Fibroblast of skin of scalp (primary cell): Measurements from ENCODE around the gene RNF157.
A peak's percentile ranks its signal among the peaks of the same experiment; 100 is the strongest.

Experiments
- DNase-seq: peaks from one replicate; pipeline ENCODE4 v3.0.0-alpha.2; 2013

RNF157 gene

GRCh38 chr17:76139801-76140660 is 100.3 kb downstream of the RNF157 start:
- no peak for DNase-seq

DNA sequence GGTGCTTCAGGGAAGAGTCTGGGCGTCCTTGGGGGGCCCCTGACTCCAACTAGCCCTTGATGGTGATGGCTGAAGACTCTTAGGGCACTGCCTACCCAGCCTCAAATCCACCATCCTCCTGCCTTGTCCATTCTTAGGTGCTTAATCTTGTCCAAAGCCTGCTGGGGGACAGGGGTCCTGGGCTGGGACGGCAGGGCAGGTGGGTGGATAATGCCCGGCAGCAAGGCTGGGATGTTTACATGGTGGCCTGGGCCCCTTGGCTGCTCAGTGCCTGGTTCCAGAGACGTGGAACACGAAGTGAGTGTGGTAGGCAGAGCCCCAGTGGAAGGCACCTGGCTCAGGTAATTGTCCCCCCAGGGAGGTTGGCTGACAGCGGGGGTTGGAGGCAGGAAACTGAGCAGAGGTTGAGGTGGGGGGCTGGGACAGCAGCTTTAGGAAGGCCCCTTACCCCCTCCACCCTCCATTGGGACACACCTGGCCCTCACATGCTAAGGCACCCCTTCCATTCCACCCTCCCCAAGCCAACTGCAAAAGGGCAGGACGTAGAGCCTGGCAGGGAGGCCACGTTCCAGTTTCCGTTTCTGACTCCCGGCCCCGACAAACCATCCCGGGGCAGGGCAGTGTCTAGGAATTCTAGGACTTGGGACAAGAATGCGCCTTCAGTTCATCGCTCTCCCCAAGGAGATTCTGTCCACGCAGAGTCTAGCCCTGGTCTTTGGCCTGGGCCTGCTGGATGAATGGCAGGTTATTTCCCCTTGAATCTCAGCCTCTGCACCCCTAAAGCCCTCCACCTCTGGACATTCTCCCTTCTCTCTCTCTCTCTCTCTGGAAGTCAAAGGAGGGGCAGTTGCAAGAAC is 101.2 kb downstream of the RNF157 start:
- DNase-seq = no peak

DNA sequence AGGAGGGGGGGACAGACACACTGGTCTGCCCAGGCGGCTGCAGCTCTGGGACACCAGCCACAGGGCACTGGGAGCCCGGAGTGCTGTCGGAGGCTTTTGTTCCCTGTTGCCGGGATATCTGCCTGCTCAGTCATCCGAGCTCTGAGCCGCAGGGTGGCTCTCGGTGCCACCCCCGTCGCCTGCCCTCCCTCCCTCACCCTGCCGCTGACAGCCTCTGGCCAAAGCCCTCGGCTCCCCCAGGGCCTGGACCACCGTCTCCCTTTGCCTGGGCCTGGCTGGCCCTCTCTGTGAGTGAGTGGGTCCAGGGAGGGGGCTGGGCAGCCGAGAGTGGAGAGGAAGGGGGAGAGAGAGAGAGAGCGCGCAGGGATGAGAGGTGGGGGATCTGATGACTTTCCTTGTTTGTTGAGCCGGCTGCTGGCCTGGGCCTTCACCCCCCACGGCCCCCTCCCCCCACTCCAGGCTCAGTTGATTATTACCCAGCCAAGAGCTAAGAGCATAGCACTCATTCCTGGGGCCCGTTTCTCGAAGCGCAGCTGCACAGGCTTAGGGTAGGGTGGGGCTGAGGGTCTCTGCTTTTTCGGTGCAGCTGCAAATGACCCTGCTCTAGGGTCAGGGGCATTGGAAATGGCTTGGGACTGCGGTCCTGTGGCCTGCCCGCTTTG is 101.9 kb downstream of the RNF157 start:
- DNase-seq = no peak

- DNase-seq = no peak
These were observed 102.7 kb downstream of the RNF157 start for GRCh38 chr17:76137351-76138233.

DNA sequence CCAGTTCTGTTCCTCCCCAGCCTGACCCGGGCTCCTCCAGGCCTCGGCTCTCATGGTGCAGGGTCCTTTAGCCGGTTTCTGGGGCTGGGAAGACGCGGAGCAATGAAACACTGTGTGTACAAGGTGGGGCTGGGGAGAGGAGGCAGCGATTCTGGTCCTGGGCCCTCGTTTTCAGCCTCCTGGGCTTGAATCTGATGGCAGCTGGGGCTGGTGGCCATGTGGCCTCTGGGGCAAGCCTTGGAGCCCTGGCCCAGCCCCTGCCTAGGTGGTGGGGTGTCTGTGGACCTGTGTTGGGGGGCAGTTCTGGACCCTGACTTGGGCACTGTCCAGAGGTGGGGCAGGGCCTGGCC is 103.3 kb downstream of the RNF157 start:
- DNase-seq = no peak

- DNase-seq = no peak
These were observed 103.9 kb downstream of the RNF157 start for GRCh38 chr17:76136276-76137000.

DNA sequence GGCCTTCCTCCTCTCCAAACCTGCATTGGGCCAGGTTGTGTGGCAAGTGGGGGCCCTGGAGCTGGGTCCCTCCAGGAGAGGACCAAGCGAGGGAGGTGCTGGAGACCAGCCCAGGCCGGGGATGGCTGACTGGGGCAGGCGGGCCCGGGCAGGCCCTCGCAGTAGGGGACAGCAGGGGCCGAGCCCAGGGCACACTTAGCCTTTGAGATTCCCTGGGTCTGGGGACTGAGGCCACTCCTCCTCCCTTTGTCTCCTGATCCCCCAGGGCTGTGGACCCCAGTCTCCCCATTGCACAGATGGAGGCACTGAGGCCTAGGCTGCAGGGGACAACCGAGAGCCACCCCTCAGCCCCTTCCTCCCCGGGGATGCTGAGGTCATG is 104.5 kb downstream of the RNF157 start:
- no peak for DNase-seq

DNA sequence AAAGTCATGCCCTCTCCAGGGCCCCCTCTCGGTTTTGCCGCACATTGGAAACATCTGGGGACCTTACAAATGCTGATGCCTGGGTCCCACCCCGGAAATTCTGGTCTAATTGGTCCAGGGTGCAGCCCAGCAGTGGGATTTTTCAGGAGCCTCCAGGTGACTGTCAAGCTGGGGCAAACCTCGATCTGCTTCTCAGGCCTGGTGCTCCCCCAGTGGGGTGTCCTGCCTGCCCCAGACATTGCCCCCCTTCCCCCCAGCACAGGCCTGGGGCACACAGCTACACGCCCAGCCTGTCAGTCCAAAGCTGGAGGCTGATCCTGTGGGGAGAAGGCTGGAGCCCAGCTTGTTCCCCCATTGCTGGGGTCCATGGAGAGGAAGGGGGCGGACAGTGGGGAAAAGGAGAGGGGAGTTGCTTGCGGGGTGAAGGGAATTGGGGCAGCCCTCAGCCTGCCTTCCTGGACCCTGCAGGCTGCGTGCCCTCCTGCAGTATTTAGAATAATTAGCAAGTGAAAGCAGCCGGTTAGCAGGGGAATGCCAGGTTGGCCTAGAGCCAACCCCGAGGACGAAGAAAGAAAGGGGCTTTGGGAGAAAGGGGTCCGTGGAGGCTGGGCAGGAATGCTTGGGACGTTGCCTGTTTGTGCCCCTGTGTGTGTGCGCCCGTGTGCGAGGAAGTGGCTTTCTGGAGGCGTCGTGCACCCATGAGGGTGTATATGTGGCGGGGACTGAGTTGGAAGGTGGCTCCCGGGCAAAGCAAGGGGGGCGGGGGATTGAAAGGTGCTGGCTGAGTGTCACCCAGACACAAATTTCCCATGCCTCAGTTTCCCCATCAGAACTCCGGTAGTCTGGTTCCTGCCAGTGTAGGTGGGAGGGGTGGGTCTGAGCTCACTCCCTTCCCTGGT is 105.1 kb downstream of the RNF157 start:
- DNase-seq = no peak

GRCh38 chr17:76132574-76133338 is 107.5 kb downstream of the RNF157 start:
- DNase-seq = no peak

- no peak for DNase-seq
These were observed 108.4 kb downstream of the RNF157 start for GRCh38 chr17:76131692-76132573.

DNA sequence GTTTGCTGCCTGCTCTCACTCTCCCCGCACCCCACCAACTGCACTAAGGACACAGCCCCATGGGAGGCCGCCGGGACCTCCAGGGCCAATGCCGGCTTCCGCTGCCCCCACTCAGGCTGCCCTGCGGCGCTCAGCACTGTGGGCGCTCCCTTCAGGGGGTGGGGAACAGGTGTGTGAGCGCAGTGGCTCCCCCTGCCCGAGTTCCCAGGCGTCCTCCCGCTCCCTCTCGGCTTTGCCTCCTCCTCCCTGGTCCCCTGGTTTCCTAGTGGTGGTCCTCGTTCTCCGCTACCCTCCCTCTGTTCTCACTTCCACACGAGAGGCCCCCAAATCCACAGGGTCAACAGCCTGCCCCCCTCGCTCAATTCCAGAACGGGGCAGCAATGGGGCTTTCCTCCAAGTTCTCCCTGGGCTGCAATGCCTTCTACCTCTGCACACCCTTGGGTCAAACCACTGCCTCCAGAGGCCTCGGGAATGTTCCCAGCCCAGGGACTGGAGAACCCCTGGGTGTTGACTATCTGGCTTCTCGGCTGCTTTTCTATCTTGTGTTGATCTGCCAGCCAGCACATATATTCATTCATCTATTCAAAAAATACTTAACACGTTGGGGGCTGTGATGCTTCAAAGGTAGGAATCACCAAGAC is 109.1 kb downstream of the RNF157 start:
- DNase-seq = no peak

DNA sequence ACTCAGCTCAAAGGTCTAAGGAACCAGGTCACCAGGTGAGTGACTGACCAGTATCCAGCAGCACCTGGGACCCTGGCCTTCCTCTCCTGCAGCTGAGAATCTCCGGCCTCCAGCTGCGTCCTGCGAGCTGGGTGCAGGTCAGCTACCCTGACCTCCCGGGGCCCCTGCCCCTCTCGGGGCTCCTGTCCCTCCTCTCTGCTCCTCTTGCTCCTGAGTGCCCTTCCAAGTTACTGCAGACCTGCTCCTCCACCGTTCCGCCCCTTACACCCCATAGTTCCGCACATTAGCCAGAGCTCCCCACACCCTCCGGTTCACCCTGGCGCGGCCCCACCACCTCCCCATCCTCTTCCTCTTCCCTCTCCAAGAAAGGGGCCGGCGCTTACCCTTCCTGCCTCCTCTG is 109.8 kb downstream of the RNF157 start:
- DNase-seq = no peak

DNA sequence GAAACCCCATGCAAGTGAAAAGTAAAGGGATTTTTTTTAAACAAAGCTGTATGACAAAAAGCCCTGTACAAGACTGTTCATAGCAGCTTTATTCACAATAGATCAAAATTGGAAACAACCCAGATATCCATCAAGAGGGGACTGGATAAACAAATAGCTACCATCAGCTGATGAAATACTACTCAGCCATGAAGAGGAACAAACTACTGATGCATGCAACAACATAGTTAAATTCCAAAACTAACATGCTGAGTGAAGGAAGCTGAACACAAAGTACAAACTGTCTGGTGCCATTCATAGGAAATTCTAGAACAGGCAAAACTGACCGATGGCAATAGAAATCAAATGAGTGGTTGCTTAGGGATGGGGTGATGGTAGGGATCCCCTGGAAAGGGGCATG is 114.4 kb downstream of the RNF157 start:
- no peak for DNase-seq

GRCh38 chr17:76125391-76125675 is 115.0 kb downstream of the RNF157 start:
- DNase-seq = no peak

- peak; percentile 20 for DNase-seq
These were observed 115.5 kb downstream of the RNF157 start for GRCh38 chr17:76124582-76125390.

DNA sequence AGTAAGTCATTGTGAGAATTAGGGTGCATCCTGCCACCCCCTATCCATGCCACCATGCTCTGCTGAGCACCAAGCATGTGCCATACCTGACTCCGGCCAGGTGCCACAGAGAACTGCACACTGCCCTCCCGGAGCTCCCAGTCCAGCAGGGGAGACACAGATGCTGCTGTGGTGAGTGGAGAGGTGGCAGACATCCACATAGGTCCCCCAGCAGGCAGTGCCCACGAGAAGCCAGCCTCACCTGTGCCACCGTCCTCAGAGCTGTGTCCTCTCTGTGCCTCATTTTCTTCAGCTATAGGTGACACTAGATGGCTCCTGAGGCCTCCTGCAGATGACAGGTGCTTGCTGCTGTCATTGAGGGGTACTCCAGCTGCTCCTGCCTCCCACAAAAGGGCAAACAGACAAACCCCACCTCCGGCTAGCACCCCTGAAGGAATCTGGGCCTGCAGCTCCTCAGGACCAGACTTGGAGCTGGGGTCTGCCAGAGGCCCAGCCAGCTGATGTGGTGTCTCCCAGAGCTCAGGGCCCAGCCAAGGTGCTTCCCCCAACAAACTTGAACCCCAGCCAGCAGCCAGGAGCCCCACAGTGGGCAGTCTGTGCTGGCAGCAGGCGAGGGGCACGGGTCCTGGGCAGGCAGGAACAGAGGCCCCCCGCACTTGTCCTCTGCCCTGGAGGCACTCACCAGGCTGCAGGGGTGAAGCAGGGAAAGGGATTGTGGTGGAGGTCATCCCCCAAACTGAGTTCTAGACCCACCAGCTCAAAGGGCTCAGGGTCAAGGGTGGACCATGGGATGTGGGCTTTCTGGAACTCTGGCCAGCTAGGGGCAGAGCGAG is 116.3 kb downstream of the RNF157 start:
- DNase-seq = no peak

- no peak for DNase-seq
These were observed 117.1 kb downstream of the RNF157 start for GRCh38 chr17:76123191-76123499.
